ENCODE measurements around the gene GCA. TPM values are rescaled to one million over a fixed set of nuclear protein-coding genes. Genes with fewer than 3 reads are reported as not detected.

Gene GCA, protein sequence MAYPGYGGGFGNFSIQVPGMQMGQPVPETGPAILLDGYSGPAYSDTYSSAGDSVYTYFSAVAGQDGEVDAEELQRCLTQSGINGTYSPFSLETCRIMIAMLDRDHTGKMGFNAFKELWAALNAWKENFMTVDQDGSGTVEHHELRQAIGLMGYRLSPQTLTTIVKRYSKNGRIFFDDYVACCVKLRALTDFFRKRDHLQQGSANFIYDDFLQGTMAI
- 72.2 TPM for total RNA-seq

DNA sequence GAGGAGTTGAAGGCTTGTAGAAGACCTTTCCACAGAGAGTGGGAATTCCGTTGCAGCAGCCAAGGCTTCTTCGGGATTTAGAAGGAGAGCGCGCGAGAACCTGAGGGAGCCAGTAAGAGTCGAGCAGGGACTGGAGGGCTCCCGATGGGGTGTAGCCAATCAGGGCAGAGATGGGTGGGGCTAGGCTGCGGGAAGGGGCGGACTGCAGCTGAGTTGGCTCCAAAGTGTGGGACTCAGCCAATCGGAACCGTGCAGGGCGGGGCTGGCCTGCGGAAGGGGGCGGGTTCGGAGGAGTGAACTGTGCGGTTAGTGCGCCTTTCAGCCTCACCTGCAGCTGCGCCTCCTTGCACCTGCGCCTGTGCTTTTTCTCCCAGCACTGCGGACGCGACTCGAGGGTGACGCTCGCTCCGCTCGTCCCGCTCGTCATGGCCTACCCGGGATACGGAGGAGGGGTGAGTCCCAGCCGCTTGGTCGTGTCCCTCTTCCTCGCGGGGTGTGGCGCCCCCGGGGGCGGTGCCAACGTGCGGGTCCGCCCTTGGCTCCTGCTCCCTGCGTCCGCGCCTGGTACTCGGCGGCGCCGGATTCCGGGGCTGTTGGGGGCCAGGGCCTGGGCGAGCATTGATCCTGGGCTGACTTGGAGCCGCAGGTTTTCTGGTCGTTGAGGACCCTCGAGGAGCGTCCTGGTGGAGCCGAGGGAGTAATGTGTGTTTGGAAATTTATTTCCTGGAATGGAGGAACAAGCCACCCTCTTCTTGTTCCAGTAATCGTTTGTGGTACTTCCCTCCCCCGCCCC, at the start of gene GCA:
Gene GCA (plus strand): TSS at position 309 of the 793 bp plus-strand sequence. CDS start 117 bp downstream, at position 426.
- peak; percentile 83 to 98 (median 97) for DNase-seq (ENCODE audit: low read depth in 2 of 3, low spot score in 2 of 3)

DNA sequence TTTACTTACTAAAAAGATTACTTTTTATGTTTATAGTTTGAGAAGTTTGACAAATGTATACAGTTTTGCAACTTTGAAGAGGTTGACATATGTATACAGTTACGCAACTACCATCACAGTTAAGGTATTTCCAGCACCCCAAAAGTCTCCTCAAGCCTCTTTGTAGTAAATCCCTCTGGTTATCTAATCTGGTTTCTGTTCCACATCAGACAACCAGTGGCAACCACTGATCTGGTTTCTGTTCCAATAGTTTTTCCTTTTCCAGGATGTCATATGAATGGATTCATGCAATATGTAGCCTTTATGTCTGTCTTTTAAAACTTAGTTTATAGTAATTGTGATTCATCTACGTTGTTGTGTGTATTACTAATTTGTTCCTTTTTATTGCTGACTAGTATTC, 48.9 kb upstream of the GCA start:
- DNase-seq (ENCODE audit: low read depth in 2 of 3, low spot score in 2 of 3), result no peak

DNA sequence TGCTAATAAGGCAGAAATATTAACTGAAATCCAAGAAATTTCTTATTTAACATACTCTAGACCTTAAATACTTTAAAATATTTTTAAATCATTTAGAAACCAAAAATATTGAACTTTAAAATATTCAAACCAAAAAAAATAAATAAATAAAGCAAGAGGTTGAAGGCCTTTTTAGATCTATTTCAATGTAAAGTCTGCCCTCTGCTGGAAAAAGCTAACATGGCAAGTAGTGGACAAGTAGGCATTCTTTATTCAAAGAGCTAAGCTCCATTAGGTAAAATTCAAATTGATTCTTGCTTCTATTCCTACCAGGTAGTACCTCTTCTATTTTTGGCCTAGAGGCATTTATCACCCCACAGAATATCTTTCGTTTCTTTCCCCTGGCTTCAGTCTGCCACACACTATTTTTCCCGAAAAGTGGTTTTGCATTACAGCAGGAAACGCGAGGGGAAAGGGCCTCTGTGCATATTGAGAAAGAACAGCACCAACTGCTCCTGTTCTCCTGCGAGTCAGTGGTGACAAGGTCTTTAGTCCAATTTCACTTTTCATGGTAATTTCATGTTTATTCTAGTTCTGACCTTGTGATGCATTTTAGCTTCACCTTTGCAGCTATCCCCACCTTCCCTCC, 45.9 kb upstream of the GCA start:
- peak; percentile 35 to 89 (median 65) for DNase-seq (ENCODE audit: low read depth in 2 of 3, low spot score in 2 of 3)

DNA sequence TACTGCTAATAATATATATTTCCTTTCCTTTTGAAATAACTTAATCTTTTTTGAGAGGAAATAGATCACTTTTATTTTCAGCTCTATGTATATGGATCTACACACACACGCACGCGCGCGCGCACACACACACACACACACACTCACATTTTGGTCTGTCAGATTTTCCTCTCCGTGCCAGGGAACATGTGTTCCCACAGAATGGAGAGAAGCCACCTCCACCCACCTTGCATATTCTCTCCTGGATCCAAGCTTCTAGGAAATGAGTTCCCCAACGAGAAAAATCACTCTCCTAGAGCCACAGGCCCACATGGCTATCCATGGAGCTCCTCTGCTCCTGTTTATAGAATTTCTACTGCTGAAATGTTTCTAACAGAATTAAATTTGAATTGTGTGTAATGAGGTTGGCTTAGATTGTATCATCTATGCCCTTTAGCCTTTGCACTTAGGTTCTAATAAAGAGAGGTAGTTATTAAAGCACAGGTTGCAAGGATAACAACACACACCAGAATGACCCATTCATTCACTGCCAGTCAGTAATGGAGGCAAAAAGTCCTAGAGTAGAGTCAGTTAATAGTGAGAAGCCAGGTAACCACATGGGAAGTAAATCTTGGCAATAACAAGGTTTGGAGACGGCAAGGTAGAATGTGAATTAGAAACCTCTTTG, 45.1 kb upstream of the GCA start:
- DNase-seq (ENCODE audit: low read depth in 2 of 3, low spot score in 2 of 3), result no peak

DNA sequence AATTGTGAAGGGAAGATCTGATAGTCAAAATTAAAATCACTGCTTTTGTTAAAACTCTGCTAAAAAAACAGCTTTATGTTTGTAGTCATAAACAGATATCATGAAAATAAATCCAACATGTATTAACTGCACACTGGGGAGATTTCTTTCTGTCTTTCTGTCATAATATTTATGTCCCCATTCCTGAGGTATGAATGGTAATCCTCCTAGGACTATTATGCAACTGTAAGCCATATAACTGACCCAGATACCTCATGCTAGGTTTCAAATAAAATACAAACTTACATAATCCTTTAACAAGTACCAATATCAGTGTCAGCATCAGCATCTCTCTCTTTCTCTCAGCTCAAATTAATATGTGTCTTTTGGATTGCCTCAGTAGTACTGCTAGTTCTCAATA, 43.7 kb upstream of the GCA start:
- DNase-seq (ENCODE audit: low read depth in 2 of 3, low spot score in 2 of 3), result no peak

DNA sequence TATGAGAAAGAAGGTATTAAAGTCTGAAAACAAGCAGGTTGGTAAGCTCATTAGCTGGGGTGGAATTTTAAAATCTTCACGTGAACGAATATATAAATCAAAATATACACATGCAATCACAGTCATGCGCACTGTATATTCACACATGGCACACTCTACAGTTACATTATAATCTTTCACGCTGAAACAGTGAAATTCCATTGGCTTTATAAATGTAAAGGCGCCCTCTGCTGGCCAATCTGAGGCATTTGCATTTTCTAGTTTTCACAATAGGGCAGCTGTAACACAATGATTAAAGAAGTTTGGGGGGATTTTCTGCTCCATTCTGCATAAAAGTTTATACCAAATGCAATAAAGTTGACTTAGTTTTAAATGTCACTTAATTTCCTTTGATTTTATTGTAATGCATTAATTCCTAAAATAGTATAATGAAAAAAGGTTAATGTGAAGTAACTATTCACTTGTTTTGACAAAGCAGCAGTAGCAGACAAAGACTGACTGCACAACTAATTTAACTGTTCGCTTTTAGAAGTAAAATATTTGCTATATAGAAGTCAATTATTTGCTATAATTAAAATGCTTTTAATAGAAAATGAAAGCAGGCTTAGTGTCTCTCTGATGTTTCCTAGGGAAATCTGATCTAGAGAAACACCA, 42.7 kb upstream of the GCA start:
- peak; percentile 36 to 82 (median 58) for DNase-seq (ENCODE audit: low read depth in 2 of 3, low spot score in 2 of 3)

DNA sequence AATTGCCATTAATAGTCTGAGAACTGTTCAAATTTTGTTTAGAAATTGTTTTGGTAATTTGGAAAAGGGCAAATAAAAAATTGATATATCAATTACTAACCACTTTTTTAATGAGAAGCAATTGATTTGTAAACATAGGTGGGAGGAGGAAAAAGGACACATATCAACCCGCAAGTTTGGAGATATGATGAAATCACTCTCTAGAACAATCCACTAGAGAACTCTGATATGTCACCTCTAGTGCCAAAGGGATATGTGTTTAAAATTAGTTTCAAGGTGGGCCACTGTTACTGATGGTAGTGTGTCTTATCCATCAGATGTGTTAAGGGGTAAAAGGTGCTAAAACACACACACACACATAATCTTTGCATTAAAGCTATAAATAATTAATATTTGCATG, 42.1 kb upstream of the GCA start:
- DNase-seq (ENCODE audit: low read depth in 2 of 3, low spot score in 2 of 3), result no peak

DNA sequence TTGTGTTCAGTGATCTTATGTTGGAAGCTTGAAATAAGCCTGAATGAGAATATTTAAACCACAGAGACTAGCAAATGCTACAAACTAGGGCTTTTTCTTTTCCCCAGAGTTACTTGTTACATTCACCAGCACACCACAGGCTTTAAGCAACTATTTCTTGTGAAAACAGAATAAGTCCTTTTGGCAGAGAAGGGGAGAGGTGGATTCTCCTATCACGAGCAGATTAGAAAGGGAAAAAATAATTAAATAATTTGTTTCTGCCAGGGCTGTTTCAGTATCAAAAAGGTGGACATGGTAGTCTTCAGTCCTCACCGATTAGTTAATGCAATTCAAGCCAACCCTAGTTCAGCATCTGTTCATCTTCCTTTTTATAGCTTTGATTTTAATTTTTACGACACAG, 38.0 kb upstream of the GCA start:
- DNase-seq (ENCODE audit: low read depth in 2 of 3, low spot score in 2 of 3), result no peak

DNA sequence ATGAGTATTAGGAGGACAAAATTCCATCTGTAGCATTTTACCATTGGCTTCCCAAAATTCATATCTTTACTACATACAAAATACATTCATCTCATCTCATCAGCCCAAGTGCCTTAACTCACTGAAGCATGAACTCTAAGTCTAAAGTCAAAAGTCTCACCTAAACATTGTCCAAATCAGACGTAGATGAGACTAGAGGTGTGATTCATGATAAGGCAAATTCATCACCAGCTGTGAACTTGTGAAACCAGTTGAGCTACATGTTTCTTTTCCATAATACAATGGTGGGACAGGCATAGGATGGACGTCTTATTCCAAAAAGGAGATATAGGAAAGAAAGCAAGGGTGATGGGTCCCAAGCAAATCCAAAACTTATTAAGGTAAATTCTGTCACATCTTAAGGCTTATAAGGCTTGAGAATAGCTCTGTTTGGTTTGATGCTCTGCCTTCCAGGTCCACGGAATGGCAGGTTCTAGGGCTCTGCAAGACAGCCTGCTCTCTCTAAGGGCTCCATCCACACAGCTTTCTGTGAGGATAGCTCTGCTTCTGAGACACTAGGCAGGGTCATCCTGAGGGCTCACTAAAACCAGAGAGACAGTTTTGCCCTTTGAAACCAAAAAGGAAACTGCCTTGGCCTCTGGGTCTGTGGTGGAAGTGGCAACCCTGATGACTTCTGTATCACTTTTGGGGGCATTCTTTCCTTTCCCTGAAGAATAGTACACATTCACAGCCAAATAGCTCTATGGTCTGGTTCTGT, 35.0 kb upstream of the GCA start:
- DNase-seq (ENCODE audit: low read depth in 2 of 3, low spot score in 2 of 3), result no peak

DNA sequence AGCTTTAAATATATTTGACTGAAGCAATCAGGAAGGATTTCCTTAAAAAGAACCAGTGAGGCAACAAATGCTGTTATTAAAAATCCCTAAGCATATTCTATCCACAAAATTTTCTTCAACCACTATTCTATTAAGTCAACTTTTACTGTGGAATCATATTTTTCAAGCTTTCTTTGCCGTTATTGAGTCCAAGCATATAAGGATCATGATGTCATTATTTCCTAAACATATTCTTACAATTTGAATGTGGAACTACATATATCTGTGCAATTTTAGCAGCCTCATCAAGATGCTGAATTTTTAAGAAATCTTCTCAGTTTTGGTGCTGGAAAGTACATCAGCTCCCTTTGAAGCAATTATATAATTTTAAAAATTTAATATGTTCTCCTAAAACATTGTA, 31.1 kb upstream of the GCA start:
- DNase-seq (ENCODE audit: low read depth in 2 of 3, low spot score in 2 of 3), result no peak

DNA sequence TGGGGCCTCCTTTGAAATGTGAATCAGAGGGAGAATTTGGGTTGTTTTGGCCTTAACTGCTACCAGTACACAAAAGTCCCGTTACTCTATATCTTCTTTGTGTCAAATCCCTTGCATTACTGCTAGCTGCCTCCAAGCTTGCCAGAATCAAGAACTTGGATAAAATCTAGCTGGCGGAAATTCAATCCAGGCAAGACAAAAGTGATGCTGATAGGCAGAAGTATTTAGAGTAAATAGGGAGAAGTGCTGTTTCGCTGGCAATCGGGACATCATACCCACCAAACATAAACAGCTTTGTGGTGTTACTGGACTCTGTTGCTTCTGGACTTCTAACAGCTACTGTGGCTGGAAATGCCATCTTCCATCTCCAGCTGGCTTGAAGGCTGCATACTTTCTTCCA, 28.0 kb upstream of the GCA start:
- no peak for DNase-seq (ENCODE audit: low read depth in 2 of 3, low spot score in 2 of 3)

DNA sequence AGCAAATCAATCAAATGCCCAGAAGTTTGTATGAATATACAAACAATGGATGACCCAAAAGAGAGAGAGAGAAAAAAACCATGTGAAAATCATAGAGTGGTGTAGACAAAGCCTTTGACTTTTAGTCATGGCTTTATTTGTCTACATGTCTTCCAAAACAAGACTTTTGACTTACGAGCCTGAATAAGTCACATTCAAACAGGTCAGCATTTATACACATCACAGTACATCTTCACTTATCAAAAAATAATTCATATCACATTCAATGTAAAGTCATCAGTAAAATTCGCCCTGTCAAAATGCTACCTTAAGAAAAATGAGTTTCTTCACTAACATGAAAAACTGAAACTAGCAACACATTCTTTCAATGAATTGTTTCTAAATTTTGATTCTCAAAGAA, 27.3 kb upstream of the GCA start:
- no peak for DNase-seq (ENCODE audit: low read depth in 2 of 3, low spot score in 2 of 3)

DNA sequence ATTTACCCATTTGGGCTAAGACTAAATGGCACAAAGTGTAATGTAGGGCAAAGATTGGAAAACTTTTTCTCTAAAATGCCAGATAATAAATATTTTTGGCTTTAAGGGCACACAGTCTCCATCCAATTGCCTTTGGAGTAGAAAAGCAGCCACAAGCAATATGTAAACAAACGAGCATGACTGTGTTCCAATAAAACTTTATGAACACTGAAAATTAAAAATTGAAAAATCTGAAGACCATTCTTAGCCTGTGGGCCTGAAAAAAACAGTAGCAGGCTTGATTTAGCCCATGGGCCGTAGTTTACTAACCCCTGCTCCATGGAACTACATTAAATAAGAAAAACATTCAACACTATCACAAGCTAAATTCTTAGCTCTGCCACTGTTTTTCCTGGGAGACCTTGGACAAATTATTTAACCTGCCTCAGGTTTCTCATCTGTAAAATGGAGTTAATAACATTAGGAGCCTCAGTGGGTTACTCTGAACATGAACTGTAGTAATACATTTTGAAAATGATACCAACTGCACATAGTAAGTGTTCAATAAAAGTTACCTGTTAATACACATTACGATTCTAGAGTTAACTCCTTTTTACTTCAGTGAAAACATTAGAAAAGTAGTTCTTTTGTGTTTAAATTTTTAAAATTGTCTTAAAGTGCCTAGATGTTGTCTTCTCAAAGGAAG, 26.7 kb upstream of the GCA start:
- no peak for DNase-seq (ENCODE audit: low read depth in 2 of 3, low spot score in 2 of 3)

DNA sequence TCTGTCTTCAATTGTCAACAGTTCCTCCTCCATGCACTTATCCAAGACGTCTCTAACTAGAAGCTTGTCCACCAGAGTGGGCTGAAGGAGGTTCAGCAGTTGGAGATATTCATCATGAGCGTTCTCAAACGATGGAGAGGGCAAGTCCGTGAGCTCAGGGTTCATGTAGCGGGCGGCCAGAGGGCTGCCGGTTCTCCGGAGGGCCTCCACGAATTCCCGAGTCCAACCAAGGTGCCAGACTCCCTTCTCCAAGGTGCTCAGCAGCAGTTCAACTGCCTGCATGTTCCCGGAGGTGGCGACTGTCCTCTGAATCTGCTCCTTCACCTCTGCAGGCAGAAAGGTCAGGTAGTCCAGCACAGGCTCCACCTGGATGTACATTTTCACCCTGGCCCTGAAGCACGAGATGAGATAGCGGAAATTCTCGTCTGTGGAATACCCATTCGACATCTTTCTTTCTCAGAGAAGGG, 26.0 kb upstream of the GCA start:
- peak; percentile 20 to 31 (median 28) for DNase-seq (ENCODE audit: low read depth in 2 of 3, low spot score in 2 of 3)

DNA sequence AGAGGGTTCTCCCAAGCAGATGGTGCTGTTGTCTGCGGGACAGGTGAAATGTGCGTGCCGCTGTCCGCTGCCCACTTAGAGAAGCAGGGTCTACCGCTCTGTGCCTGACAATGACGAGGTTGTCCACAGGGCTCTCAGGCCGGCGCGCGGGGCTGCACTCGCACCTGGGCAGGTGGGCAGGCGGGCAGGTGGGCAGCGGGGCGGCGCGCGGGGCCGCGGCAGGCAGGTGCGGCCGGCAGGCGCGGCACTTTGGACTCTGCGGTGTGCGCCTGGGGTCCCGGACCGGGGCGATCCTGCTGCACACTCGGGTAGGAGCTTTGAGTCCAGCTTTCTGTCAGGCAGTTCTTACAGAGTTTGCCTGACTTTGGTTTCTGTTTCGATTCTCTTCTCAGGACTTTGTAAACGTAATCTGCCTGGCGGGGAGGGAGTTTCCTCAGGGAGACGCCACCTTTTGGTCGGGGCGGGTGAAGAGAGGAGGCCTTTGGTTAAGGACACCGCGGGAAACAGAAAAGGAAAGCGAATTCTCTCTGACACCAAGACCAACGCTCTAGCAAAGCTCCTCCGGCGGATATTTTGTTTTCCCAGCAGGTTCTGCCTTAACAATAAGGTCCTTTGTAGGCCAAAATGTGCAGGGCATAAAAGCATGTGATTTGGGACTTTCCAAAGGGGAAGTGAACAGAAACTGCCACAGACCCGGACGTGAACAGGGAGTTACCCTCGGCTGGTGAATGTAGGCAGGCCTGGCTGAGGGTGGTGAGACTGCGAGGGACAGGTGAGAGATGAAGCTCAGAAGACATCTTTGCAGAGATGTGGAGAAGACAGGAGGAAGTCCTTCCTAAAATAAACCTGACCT, 25.4 kb upstream of the GCA start, which contains the start of gene IFIH1:
Gene IFIH1 (minus strand): TSS at position 357 of the 853 bp plus-strand sequence. CDS start 377 bp downstream, outside the sequence.
- peak; percentile 70 to 95 (median 91) for DNase-seq (ENCODE audit: low read depth in 2 of 3, low spot score in 2 of 3)

DNA sequence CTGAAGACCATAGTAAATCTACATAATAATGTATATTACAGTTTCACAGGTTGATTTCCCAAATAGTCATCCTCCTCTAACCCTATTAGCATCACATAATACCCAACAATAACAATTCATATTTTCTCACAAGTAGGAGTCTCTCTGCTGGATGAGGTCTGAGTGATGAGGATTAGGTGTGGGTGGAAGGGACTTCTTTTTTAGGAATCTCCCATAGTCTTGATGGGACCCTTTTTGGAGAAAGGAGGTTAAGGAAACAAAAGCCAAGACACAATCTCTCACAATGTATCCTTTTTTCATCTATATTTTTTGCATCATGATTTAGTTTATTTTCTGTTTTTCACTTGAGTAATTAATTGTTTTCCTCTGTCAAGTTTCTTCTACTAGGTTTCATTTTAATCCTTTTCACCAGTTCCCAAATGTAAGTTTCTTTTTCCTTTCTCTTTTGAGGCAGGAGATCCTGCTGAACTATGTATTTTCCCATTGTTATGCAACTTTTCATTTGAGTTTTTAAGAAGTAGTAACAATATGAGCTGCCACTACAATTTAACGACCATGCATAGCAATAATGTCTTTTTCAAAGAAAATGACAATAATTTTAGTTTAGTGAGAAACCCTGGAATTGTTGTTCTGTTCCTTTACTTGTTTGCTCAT, 22.9 kb upstream of the GCA start:
- no peak for DNase-seq (ENCODE audit: low read depth in 2 of 3, low spot score in 2 of 3)

DNA sequence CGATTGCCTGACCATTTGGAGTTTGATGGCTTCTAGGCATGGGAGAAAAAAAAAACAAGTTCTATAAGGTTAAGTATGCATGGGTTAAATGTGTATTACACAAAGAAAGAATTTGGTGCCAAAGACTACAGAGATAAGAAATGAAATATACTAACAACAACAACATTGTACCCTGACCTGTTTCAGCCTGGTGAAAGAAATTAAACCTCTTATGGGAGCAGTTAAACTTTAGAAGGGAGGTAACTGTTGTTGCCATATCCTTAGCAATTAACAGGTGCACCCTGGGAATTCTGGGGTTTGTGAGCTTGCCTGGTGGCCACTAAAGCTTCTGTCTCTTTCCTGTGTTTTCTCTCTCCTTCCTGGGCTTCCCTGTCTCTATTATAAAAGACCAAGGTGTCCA, 19.0 kb upstream of the GCA start:
- DNase-seq (ENCODE audit: low read depth in 2 of 3, low spot score in 2 of 3), result no peak

Measured in hematopoietic multipotent progenitor cell (in vitro differentiated cells).